Measurements from ENCODE around the gene OLA1. TPM values are rescaled to one million over a fixed set of nuclear protein-coding genes. Genes with fewer than 3 reads are reported as not detected.

The OLA1 gene
- total RNA-seq, 1 donor from 2014 or later: 132 TPM

DNA sequence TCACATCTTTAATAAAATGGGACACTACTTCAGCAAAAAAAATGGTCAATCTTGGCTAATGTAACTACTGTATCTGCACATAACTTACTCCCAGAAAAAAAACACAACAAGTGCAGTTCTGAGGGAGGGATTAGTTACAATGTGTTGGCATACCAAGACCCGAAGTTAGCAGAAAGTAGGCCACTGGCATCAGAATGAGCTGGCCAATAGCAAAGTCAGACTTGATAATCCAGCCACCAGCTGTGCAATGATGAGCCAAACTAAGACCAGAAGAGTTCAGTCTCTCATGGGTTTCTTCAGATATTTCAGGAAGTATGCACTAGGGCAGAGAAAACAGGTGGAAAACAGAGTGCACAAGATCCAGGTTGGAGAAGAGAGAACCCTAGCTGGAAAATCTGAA is 65.3 kb downstream of the OLA1 start:
- DNase-seq (ENCODE audit: low read depth) (no peak), FAIRE-seq (no peak)
- H3K27me3 ChIP-seq (ENCODE audit: control insufficient read depth, insufficient read depth, low read length): no peaks in the 10 kb centered on the region
- H3K4me3 ChIP-seq (ENCODE audit: low read depth, low read length): no peak overlapping the region
- no peaks in the 10 kb centered on the region for H3K36me3 ChIP-seq (ENCODE audit: control insufficient read depth, insufficient read depth, low read length)
- TF ChIP-seq, protein P1, sequence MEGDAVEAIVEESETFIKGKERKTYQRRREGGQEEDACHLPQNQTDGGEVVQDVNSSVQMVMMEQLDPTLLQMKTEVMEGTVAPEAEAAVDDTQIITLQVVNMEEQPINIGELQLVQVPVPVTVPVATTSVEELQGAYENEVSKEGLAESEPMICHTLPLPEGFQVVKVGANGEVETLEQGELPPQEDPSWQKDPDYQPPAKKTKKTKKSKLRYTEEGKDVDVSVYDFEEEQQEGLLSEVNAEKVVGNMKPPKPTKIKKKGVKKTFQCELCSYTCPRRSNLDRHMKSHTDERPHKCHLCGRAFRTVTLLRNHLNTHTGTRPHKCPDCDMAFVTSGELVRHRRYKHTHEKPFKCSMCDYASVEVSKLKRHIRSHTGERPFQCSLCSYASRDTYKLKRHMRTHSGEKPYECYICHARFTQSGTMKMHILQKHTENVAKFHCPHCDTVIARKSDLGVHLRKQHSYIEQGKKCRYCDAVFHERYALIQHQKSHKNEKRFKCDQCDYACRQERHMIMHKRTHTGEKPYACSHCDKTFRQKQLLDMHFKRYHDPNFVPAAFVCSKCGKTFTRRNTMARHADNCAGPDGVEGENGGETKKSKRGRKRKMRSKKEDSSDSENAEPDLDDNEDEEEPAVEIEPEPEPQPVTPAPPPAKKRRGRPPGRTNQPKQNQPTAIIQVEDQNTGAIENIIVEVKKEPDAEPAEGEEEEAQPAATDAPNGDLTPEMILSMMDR (IDR thresholded peaks at IDR 0.05; ENCODE audit: insufficient read depth, low read length, severe bottlenecking): no peak

GRCh38 chr2:174181368-174181767 is 67.0 kb downstream of the OLA1 start:
- FAIRE-seq (no peak), DNase-seq (ENCODE audit: low read depth) (no peak)
- TF ChIP-seq, protein P1 (IDR thresholded peaks at IDR 0.05; ENCODE audit: insufficient read depth, low read length, severe bottlenecking): no peak
- H3K4me3 ChIP-seq (ENCODE audit: low read depth, low read length): no peak overlapping the region
- no peaks in the 10 kb centered on the region for H3K36me3 ChIP-seq (ENCODE audit: control insufficient read depth, insufficient read depth, low read length)
- H3K27me3 ChIP-seq (ENCODE audit: control insufficient read depth, insufficient read depth, low read length): no peaks in the 10 kb centered on the region

GRCh38 chr2:174180726-174181236 is 67.6 kb downstream of the OLA1 start:
- DNase-seq (ENCODE audit: low read depth) (no peak), FAIRE-seq (no peak)
- no peaks in the 10 kb centered on the region for H3K27me3 ChIP-seq (ENCODE audit: control insufficient read depth, insufficient read depth, low read length)
- H3K4me3 ChIP-seq (ENCODE audit: low read depth, low read length): no peak overlapping the region
- TF ChIP-seq, protein P1 (IDR thresholded peaks at IDR 0.05; ENCODE audit: insufficient read depth, low read length, severe bottlenecking): no peak
- H3K36me3 ChIP-seq (ENCODE audit: control insufficient read depth, insufficient read depth, low read length): no peaks in the 10 kb centered on the region

DNA sequence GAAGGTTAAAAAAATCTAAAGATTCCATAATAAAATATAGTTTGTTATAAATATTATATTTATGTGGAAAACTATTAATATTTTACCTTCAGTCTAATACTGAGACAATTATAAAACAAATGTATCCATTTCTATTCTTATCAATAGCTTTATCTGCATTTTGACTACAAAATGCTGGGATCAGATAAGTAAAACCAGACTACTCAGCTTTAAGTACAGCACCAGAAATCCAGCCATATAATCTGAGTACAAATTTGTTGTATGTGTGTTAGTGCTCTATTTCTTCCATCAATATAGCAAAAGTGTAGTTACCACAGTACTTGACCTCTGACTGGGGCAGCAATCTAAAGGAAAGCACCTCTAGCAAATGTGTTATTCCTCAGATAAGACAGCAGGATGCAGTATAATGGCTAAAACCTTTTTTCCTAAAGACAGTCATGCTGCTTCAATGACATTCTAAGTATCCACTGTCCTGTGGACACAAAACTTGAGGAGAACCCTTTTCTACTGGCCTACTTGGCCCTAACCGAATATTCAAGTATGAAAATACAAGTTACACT is 68.1 kb downstream of the OLA1 start:
- TF ChIP-seq, protein P1 (IDR thresholded peaks at IDR 0.05; ENCODE audit: insufficient read depth, low read length, severe bottlenecking): no peak
- no peaks in the 10 kb centered on the region for H3K36me3 ChIP-seq (ENCODE audit: control insufficient read depth, insufficient read depth, low read length)
- no peak overlapping the region for H3K4me3 ChIP-seq (ENCODE audit: low read depth, low read length)
- FAIRE-seq: no peak
- peak; percentile 29 for DNase-seq (ENCODE audit: low read depth)
- H3K27me3 ChIP-seq (ENCODE audit: control insufficient read depth, insufficient read depth, low read length): no peaks in the 10 kb centered on the region

GRCh38 chr2:174177316-174177890 is 70.9 kb downstream of the OLA1 start:
- TF ChIP-seq, protein P1 (IDR thresholded peaks at IDR 0.05; ENCODE audit: insufficient read depth, low read length, severe bottlenecking): no peak
- FAIRE-seq: no peak

More at GRCh38 chr2:174177316-174177890, 70.9 kb downstream of the OLA1 start:
- H3K4me3 ChIP-seq (ENCODE audit: low read depth, low read length): no peak overlapping the region
- no peaks in the 10 kb centered on the region for H3K27me3 ChIP-seq (ENCODE audit: control insufficient read depth, insufficient read depth, low read length)
- no peaks in the 10 kb centered on the region for H3K36me3 ChIP-seq (ENCODE audit: control insufficient read depth, insufficient read depth, low read length)
- no peak for DNase-seq (ENCODE audit: low read depth)

Data from bronchial epithelial cell (primary cell).